HepG2 (cell line): Measurements from ENCODE around the gene ZNF320. TPM values are rescaled to one million over a fixed set of nuclear protein-coding genes. Genes with fewer than 3 reads are reported as not detected.

Experiments
- AKAP8 ChIP-seq: sonication (generic); formaldehyde crosslinking; IDR thresholded peaks from 2 replicates; pipeline ENCODE4 v1.5.1; 2020; ENCODE audit warnings: mild to moderate bottlenecking, missing genetic modification reagents
- BCL6 ChIP-seq: IDR thresholded peaks from 2 replicates; pipeline ENCODE4 v1.6.1; 2016; ENCODE audit warnings: missing genetic modification reagents, missing compliant biosample characterization
- DNMT3B ChIP-seq: conservative IDR thresholded peaks from 2 replicates; pipeline ENCODE4 v1.6.1; 2016; ENCODE audit warnings: missing biosample characterization, control low read depth
- ETV5 ChIP-seq: IDR thresholded peaks from 2 replicates; pipeline ENCODE4 v1.6.1; 2018; ENCODE audit warnings: missing biosample characterization, missing genetic modification reagents, inconsistent platforms, borderline replicate concordance
- IRF2 ChIP-seq: IDR thresholded peaks from 2 replicates; pipeline ENCODE4 v1.6.1; 2018; ENCODE audit warnings: missing genetic modification reagents, missing compliant biosample characterization
- KDM6A ChIP-seq: IDR thresholded peaks from 2 replicates; pipeline ENCODE4 v1.6.1; 2016; ENCODE audit warnings: low read depth
- KLF6 ChIP-seq: IDR thresholded peaks from 2 replicates; pipeline ENCODE4 v1.8.0; 2016; ENCODE audit warnings: missing biosample characterization, missing genetic modification reagents
- MED1 ChIP-seq: sonication (generic); formaldehyde crosslinking; IDR thresholded peaks from 2 replicates; pipeline ENCODE4 v1.4.0; 2020; ENCODE audit warnings: missing genetic modification reagents
- POLR2AphosphoS5 ChIP-seq: IDR thresholded peaks from 2 replicates; pipeline ENCODE4 v1.6.1; 2012; ENCODE audit warnings: low read depth, low read length
- REL ChIP-seq: sonication (generic); formaldehyde crosslinking; conservative IDR thresholded peaks from 2 replicates; pipeline ENCODE4 v1.8.0; 2022; ENCODE audit warnings: mild to moderate bottlenecking, missing genetic modification reagents, moderate library complexity
- TBX2 ChIP-seq: sonication (generic); formaldehyde crosslinking; IDR thresholded peaks from 2 replicates; pipeline ENCODE4 v1.5.0; 2020; ENCODE audit warnings: missing genetic modification reagents, mild to moderate bottlenecking, borderline replicate concordance
- ZFY ChIP-seq: sonication (generic); formaldehyde crosslinking; IDR thresholded peaks from 2 replicates; pipeline ENCODE4 v1.4.0; 2020; ENCODE audit warnings: missing genetic modification reagents
- ZNF205 ChIP-seq: IDR thresholded peaks from 2 replicates; pipeline ENCODE4 v1.6.1; 2018; ENCODE audit warnings: missing biosample characterization, missing genetic modification reagents
- ZNF788 ChIP-seq: sonication (generic); formaldehyde crosslinking; IDR thresholded peaks from 2 replicates; pipeline ENCODE4 v1.5.0; 2020; ENCODE audit warnings: mild to moderate bottlenecking, missing genetic modification reagents, borderline replicate concordance
- polyA plus RNA-seq, 8 experiments: library from polyadenylated mRNA; depleted of rRNA in 3 of 8; stranded (reverse) in 7 of 8; unstranded in 1 of 8; fragments of >200 nt; fragmentation: Illumina TruSeq in 4 of 8; extraction: Trizol in 4 of 8; gene quantifications; 2 replicates each; pipeline versions ENCODE4 v1.2.1 to v1.2.3, GENCODE V29; 2011 to 2016; ENCODE audit warnings: low read depth in 4 of 8, missing spikeins in 1 of 8, mixed read lengths in 1 of 8; ENCODE audit not compliant: insufficient read depth in 1 of 8
- total RNA-seq, 5 experiments: library from RNA; depleted of rRNA; stranded (reverse); fragments of >200 nt; fragmentation: Illumina TruSeq; extraction: Trizol; gene quantifications; 2 replicates each; pipeline ENCODE4 v1.2.3, GENCODE V29; 2016; ENCODE audit warnings: low read depth in 1 of 5
- TF ChIP-seq, protein P1 (sequence below): IDR thresholded peaks from 2 replicates; pipeline ENCODE4 v1.4.0; 2020; ENCODE audit warnings: mild to moderate bottlenecking, missing genetic modification reagents
- TF ChIP-seq, protein P2 (sequence below): sonication (generic); formaldehyde crosslinking; IDR thresholded peaks from 2 replicates; pipeline ENCODE4 v1.4.0; 2020; ENCODE audit warnings: missing genetic modification reagents
- TF ChIP-seq, protein P3 (sequence below): sonication (generic); formaldehyde crosslinking; conservative IDR thresholded peaks from 2 replicates; pipeline ENCODE4 v1.4.0; 2020; ENCODE audit warnings: mild to moderate bottlenecking, missing genetic modification reagents, moderate library complexity
- TF ChIP-seq, protein P4 (sequence below): sonication (generic); formaldehyde crosslinking; IDR thresholded peaks from 2 replicates; pipeline ENCODE4 v1.4.0; 2020; ENCODE audit warnings: missing genetic modification reagents

The ZNF320 gene
- total and polyA plus RNA-seq, 2 of the 13 experiments (the other 11 are each of a cell fraction or from before 2014, with no cell fraction given): 0.49 TPM; not detected in 1

DNA sequence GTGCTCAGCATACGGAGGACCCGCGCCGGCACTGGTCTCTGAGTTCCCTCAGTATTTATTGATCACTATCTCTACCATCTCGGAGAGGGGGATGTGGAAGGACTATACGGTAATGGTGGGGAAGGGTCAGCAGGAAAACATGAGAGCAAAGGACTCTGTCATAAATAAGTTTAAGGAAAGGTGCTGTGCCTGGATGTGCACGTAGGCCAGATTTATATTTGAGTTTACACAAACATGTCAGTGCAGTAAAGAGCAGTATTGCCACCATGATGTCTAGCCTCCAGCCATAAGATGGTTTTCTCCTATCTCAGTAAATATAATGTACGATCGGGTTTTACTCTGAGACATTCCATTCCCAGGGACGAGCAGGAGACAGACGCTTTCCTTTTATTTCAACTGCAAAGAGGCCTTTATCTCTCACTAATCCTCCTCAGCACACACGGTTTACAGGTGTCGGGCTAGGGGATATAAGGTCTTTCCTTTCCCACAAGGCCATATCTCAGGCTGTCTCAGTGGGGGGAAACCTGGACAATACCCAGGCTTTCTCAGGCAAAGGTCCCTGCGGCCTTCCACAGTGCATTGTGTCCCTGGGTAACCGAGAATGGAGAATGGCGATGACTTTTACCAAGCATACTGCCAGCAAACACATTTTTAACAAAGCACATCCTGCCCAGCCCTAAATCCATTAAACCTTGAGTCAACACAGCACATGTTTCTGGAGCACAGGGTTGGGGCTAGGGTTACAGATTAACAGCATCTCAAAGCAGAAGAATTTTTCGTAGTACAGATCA lies 47.5 kb upstream of the ZNF320 start (continued):
- TF ChIP-seq, protein P1, sequence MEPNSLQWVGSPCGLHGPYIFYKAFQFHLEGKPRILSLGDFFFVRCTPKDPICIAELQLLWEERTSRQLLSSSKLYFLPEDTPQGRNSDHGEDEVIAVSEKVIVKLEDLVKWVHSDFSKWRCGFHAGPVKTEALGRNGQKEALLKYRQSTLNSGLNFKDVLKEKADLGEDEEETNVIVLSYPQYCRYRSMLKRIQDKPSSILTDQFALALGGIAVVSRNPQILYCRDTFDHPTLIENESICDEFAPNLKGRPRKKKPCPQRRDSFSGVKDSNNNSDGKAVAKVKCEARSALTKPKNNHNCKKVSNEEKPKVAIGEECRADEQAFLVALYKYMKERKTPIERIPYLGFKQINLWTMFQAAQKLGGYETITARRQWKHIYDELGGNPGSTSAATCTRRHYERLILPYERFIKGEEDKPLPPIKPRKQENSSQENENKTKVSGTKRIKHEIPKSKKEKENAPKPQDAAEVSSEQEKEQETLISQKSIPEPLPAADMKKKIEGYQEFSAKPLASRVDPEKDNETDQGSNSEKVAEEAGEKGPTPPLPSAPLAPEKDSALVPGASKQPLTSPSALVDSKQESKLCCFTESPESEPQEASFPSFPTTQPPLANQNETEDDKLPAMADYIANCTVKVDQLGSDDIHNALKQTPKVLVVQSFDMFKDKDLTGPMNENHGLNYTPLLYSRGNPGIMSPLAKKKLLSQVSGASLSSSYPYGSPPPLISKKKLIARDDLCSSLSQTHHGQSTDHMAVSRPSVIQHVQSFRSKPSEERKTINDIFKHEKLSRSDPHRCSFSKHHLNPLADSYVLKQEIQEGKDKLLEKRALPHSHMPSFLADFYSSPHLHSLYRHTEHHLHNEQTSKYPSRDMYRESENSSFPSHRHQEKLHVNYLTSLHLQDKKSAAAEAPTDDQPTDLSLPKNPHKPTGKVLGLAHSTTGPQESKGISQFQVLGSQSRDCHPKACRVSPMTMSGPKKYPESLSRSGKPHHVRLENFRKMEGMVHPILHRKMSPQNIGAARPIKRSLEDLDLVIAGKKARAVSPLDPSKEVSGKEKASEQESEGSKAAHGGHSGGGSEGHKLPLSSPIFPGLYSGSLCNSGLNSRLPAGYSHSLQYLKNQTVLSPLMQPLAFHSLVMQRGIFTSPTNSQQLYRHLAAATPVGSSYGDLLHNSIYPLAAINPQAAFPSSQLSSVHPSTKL (CRISPR knock-in tag): peak; percentile 89
- TF ChIP-seq, protein P2, sequence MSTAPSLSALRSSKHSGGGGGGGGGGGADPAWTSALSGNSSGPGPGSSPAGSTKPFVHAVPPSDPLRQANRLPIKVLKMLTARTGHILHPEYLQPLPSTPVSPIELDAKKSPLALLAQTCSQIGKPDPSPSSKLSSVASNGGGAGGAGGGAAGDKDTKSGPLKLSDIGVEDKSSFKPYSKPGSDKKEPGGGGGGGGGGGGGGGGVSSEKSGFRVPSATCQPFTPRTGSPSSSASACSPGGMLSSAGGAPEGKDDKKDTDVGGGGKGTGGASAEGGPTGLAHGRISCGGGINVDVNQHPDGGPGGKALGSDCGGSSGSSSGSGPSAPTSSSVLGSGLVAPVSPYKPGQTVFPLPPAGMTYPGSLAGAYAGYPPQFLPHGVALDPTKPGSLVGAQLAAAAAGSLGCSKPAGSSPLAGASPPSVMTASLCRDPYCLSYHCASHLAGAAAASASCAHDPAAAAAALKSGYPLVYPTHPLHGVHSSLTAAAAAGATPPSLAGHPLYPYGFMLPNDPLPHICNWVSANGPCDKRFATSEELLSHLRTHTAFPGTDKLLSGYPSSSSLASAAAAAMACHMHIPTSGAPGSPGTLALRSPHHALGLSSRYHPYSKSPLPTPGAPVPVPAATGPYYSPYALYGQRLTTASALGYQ (CRISPR knock-in tag): peak; percentile 44; the same call in 1 of the 2 replicates
- TF ChIP-seq, protein P3, sequence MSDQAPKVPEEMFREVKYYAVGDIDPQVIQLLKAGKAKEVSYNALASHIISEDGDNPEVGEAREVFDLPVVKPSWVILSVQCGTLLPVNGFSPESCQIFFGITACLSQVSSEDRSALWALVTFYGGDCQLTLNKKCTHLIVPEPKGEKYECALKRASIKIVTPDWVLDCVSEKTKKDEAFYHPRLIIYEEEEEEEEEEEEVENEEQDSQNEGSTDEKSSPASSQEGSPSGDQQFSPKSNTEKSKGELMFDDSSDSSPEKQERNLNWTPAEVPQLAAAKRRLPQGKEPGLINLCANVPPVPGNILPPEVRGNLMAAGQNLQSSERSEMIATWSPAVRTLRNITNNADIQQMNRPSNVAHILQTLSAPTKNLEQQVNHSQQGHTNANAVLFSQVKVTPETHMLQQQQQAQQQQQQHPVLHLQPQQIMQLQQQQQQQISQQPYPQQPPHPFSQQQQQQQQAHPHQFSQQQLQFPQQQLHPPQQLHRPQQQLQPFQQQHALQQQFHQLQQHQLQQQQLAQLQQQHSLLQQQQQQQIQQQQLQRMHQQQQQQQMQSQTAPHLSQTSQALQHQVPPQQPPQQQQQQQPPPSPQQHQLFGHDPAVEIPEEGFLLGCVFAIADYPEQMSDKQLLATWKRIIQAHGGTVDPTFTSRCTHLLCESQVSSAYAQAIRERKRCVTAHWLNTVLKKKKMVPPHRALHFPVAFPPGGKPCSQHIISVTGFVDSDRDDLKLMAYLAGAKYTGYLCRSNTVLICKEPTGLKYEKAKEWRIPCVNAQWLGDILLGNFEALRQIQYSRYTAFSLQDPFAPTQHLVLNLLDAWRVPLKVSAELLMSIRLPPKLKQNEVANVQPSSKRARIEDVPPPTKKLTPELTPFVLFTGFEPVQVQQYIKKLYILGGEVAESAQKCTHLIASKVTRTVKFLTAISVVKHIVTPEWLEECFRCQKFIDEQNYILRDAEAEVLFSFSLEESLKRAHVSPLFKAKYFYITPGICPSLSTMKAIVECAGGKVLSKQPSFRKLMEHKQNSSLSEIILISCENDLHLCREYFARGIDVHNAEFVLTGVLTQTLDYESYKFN (CRISPR knock-in tag): peak; percentile 89
- TF ChIP-seq KDM6A (CRISPR knock-in tag) (peak; percentile 52; the same call in 1 of the 2 replicates), ZNF788 (CRISPR knock-in tag) (peak; percentile 33; the same call in 1 of the 2 replicates), POLR2AphosphoS5 (peak; percentile 40; the same call in 1 of the 2 replicates), ETV5 (CRISPR knock-in tag) (peak; percentile 86), DNMT3B (0 out of 2 replicates have a peak, but pooled peaks have one; percentile 32), KLF6 (CRISPR knock-in tag) (peak; percentile 23; the same call in 1 of the 2 replicates), REL (0 out of 2 replicates have a peak, but pooled peaks have one; percentile 19), ZFY (CRISPR knock-in tag) (peak; percentile 70; the same call in 1 of the 2 replicates), BCL6 (CRISPR knock-in tag) (0 out of 2 replicates have a peak, but pooled peaks have one; percentile 11), MED1 (CRISPR knock-in tag) (peak; percentile 77), TBX2 (CRISPR knock-in tag) (peak; percentile 73; the same call in 1 of the 2 replicates), IRF2 (CRISPR knock-in tag) (peak; percentile 68; the same call in 1 of the 2 replicates), AKAP8 (CRISPR knock-in tag) (0 out of 2 replicates have a peak, but pooled peaks have one; percentile 33), ZNF205 (CRISPR knock-in tag) (peak; percentile 58)
- TF ChIP-seq, protein P4, sequence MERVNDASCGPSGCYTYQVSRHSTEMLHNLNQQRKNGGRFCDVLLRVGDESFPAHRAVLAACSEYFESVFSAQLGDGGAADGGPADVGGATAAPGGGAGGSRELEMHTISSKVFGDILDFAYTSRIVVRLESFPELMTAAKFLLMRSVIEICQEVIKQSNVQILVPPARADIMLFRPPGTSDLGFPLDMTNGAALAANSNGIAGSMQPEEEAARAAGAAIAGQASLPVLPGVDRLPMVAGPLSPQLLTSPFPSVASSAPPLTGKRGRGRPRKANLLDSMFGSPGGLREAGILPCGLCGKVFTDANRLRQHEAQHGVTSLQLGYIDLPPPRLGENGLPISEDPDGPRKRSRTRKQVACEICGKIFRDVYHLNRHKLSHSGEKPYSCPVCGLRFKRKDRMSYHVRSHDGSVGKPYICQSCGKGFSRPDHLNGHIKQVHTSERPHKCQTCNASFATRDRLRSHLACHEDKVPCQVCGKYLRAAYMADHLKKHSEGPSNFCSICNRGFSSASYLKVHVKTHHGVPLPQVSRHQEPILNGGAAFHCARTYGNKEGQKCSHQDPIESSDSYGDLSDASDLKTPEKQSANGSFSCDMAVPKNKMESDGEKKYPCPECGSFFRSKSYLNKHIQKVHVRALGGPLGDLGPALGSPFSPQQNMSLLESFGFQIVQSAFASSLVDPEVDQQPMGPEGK (CRISPR knock-in tag): peak; percentile 49; the same call in 1 of the 2 replicates
